NCI-H524 (cell line): ENCODE results near the gene PLVAP.
"Not testable (repeated sequence)": the region's sequence is repeated elsewhere in the genome, so short reads cannot be mapped to it uniquely, and the experiment has no call there.

Source experiments
- DNase-seq, 2 experiments: peaks; one replicate each; lab custom pipeline; 2025; lab: John Stamatoyannopoulos, UW

The PLVAP gene

GRCh38 chr19:17401628-17402027, 24.5 kb upstream of the PLVAP start:
- no peak for DNase-seq

- no peak for DNase-seq
Observed at GRCh38 chr19:17398902-17399527, 21.9 kb upstream of the PLVAP start.

- DNase-seq: peak; percentile 58 to 61
Observed at GRCh38 chr19:17394891-17395415, 17.8 kb upstream of the PLVAP start.

- DNase-seq: no peak
Observed at GRCh38 chr19:17393914-17394313, 16.8 kb upstream of the PLVAP start, which contains the start of gene CCDC194. Gene CCDC194, minus strand, starts transcription at chr19:17394196. Its CDS starts 38 bp downstream, at chr19:17394158.

GRCh38 chr19:17393002-17393401, 15.9 kb upstream of the PLVAP start:
- DNase-seq: peak in 1 of 2 experiments; percentile 8

GRCh38 chr19:17391371-17392151, 14.4 kb upstream of the PLVAP start:
- peak in 1 of 2 experiments; percentile 22 for DNase-seq

- DNase-seq: peak; percentile 93 to 97
Observed at GRCh38 chr19:17390665-17391370, 13.7 kb upstream of the PLVAP start.

- peak in 1 of 2 experiments; percentile 46 for DNase-seq
Observed at GRCh38 chr19:17389957-17390664, 13.0 kb upstream of the PLVAP start.

- DNase-seq: no peak
Observed at GRCh38 chr19:17389288-17389687, 12.1 kb upstream of the PLVAP start.

GRCh38 chr19:17385878-17386611, 8.9 kb upstream of the PLVAP start:
- peak; percentile 42 to 64 for DNase-seq

GRCh38 chr19:17380426-17381138, 3.4 kb upstream of the PLVAP start:
- DNase-seq: no peak

- DNase-seq: no peak
Observed at GRCh38 chr19:17379221-17379631, 2.1 kb upstream of the PLVAP start.

- DNase-seq: no peak
Observed at GRCh38 chr19:17378271-17378670, 1.1 kb upstream of the PLVAP start.

- DNase-seq: no peak
Observed at GRCh38 chr19:17370026-17370587, 7.0 kb downstream of the PLVAP start.

- no peak for DNase-seq
Observed at GRCh38 chr19:17365361-17365760, 11.8 kb downstream of the PLVAP start.

GRCh38 chr19:17363852-17364605, 13.1 kb downstream of the PLVAP start:
- not testable (repeated sequence) for DNase-seq

- DNase-seq: no peak
Observed at GRCh38 chr19:17359905-17360800, 17.0 kb downstream of the PLVAP start.

- DNase-seq: no peak
Observed at GRCh38 chr19:17358395-17358794, 18.7 kb downstream of the PLVAP start.
